ENCODE data around the gene NOXA1.
"Not testable (repeated sequence)": the region's sequence is repeated elsewhere in the genome, so short reads cannot be mapped to it uniquely, and the experiment has no call there.

The NOXA1 gene

DNA sequence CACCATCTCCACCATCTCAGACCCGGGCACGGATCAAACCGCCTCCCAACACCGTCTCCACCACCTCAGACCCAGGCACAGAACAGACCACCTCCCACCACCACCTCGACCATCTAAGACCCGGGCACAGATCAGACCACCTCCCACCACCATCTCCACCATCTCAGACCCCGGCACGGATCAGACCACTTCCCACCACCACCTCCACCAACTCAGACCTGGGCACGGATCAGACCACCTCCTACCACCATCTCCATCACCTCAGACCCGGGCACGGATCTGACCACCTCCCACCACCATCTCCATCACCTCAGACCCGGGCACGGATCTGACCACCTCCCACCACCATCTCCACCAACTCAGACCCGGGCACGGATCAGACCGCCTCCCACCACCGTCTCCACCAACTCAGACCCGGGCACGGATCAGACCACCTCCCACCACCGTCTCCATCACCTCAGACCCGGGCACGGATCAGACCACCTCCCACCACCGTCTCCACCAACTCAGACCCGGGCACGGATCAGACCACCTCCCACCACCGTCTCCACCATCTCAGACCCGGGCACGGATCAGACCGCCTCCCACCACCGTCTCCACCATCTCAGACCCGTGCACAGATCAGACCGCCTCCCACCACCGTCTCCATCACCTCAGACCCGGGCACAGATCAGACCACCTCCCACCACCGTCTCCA lies 43.3 kb downstream of the NOXA1 start:
- not testable (repeated sequence) for DNase-seq

DNA sequence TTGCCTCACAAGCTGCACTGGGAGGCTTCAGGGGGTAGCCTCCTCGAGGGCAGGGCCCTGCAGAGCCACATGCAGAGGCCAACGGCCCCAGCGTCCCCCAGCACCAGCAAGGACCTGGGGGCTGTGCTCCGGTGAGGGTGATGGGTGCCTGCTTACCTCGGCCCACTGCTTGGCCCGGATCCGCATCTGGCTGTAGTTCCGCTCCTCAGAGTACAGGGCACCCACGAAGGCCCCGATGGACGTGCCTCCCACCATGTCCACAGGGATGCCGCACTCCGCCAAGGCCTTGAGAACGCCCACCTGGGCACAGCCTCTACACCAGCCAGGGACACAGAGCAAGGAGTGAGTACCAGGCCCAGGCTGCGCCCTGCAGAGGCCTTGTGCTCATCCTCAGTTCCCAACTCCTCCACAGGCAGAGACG lies 44.0 kb downstream of the NOXA1 start:
- DNase-seq = no peak

DNA sequence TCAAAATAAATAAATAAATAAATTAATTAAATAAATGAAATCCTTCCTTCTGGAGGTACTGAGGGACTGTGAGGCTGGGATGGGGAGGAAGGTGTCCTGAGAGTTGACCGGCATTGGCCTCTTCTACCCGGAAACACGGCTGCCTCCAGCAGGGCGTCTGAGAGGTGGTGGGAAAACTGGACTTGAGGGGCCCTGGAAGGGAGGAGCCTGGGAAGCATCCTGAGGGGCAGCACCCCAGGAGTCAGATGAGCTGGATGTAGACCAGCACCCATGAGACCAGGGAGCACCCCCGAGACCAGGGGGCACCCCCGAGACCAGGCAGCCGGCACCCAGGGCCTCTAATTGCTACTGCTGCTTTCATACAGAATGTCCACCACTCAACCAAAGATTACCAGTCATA lies 44.7 kb downstream of the NOXA1 start:
- DNase-seq = no peak

DNA sequence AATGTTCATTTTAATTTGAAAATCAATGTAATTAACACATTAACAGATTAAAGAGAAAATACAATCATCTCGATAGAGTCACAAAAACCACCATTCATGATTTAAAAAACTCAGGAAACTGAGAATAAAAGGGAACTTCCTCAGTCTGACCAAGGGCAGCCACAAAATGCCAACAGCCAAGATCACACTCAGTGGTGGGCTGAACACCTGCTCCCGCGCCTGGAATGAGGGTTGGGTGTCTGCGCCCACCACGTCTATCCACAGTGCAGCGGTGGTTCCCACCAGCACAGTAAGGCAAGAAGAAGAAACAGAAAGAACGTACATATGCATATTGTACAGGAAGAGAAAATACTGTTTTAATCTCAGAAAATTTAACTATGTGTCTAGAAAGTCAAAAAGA lies 47.6 kb downstream of the NOXA1 start:
- DNase-seq = no peak

DNA sequence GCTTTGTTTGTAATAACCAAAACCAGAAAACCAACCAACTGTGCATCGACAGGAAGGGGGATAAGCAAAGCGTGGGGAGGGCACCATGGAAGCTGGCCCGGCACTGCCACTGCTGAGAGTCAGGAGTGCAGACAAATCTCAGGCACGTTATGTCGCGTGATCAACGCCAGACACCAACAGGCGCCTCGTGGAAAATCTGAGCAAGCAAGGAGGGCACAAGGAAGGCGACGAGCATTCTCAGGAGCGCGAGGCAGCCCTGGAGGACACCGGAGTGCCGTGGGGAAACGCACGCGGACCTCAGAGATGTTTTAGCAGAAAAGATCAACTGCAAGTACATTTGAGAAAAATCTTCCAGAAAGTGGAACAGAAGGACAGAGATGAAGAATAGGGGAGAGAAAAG lies 51.1 kb downstream of the NOXA1 start:
- DNase-seq = no peak

DNA sequence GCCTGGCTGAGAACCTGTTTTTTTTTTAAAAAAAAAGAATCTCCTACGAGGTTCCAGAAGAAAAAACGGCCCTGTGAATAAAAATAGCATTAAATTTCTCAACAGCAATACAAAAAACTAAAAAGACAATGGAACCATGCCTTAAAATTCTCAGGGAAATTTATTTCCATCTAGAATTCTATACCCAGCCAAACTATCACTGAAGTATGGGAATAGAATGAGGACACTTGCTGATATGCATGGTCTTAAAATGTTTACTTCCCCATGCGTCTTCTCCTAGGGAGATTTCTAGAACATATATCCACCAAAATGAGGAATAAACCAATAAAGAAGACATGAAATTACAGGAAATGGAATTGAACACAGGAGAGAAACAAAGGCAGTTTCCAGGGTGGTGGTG lies 52.5 kb downstream of the NOXA1 start:
- DNase-seq = no peak

DNA sequence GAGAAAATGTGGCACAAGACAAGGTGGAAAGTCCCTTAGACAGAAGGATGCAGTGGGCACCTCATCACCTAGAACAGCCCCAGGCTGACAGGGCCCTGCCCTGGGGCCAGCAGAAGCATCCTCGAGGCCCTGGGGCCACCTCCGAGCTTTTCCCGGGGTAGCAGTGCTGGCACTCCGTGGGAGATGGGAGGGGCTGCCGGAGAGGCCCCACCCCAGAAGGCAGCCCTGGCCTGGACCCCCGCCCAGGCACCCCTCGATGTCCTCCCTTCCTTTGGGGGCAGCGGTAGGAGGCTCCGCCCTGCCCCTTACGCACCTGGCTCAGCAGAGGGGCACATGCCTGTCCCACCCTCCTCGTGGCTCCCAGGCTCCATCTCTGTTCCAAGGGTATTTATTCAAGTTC lies 53.7 kb downstream of the NOXA1 start:
- DNase-seq = no peak

DNA sequence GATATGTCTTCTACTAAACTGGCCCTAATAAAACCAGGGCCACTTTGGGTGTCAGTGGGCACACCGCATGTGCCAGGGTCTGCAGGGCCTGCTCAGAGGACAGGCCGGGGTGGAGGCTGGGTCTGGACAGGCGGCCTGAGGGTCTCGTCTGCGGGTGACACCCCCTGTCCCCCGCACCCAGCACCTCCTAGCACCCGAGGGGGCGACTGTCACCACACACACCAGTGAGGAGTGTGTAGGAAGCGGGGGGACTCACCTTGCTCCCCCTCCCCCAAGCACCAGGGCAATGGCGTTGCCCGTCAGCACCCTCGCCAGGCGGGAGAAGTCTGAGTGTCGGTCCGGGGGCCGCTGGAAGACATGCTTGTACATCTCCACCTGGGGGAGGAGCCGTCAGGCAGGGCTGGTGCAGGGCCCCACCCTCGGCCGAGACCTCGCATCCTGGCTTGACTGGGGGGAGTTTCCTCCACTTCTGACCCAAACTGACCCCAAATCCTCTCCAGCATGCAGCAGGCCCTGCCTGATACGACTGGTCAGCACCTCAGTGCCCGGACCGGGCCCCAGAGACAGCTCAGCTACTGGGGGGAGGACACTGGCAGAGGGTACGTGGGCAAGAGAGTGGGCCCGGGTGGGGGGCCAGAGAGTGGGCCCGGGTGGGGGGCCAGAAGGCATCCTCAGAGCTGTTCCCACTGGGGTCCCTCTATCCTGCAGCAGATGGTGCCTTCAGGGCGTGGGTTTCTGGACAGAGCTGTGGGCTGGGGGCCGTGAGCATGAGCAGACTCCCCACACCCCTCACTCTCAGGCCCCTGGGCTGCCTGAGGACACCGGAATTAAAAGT lies 54.8 kb downstream of the NOXA1 start:
- no peak for DNase-seq

DNA sequence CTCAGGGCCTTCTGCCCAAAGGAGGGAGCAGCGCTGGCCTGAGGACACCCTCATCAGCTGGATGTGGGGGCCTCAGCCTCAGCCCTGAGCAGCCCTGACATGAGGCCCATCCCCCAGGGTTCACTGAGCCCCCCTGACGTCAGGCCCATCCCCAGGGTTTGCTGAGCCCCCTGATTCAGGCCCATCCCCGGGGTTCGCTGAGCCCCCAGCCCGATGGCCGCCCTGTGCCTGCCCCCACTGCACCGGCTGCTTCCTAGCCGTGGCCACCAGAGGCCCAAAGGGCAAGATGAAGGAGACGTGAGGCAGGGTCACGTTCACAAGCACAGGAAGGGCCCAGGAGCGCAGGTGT lies 55.4 kb downstream of the NOXA1 start:
- no peak for DNase-seq

DNA sequence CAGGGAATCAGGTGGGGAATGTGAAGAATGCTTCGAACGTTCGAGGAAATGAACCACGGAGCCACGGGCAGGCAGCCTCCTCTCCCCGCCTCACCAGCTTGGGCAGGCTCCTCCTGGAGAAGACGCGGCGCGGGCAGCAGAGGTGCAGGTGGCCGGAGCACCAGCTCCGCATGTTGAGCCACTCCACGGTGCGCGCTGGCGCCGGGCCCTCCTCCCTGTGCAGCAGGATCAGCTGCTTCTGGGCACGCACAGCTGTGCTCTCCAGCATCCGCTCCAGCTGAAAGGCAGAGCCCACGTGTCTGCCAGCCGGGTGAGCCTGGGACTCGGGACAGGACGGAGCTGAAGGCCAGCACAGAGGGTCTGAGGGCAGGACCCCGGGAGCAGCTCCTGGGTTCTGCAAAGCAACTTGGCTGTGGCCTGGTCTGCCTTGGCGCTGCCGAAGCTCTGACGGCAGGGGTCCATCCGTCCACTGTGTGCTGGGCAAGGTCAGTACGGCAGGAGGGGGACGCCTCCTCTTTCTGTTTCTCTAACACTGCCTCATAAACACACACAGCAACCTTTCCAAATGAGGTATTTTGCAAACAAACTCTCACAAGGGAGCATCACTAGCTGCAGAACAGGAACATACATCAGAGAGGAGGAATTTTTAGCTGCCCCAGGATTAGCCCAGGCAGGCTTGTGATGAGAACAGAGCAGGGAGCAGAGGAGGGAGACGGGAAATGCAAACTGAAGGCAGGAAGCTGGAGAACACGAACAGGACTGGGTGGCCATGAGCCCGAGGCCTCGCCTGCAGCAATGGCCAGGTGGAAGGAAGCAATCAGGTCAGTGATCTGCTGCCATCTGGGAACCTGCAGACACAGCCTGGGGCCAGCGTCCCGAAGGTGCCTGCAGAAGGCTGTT lies 56.0 kb downstream of the NOXA1 start:
- no peak for DNase-seq

DNA sequence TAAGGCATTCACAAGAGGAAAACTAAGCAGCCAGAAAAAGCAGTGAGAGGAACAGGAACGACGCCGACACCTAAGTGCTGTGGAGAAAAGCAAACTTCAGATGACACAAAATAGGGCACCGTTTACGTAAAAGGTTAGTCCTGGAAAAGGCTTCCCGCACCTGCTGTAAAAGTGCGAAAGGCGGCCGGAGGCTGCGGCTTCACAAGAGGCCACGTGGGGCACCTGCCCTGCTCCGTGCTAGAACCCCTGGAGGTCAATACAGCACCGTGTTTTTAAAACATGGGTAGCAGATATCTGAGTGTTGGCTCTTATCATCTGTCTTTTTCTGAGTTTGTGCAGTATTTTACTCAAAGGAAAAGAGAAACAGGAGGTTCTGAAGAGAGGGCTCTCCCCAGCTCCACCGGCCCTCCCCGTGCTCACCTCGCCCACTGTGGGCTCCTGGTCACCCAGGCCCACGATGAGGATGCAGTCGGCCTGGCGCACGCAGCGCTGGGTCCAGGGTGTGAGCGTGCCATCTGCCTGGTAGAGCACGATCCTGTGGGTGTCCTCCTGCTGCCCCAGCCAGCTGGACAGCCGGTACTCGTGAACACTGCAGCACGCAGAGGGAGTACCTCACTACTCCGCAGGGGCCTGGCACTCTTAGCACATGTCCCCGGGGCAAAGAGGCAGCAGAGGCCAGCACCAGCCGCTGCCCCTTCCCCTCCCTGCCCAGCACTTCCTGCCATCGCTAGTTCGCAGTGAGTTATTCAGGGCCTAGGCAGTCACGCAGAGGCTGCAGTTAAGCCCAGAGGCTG lies 56.9 kb downstream of the NOXA1 start:
- DNase-seq = no peak

DNA sequence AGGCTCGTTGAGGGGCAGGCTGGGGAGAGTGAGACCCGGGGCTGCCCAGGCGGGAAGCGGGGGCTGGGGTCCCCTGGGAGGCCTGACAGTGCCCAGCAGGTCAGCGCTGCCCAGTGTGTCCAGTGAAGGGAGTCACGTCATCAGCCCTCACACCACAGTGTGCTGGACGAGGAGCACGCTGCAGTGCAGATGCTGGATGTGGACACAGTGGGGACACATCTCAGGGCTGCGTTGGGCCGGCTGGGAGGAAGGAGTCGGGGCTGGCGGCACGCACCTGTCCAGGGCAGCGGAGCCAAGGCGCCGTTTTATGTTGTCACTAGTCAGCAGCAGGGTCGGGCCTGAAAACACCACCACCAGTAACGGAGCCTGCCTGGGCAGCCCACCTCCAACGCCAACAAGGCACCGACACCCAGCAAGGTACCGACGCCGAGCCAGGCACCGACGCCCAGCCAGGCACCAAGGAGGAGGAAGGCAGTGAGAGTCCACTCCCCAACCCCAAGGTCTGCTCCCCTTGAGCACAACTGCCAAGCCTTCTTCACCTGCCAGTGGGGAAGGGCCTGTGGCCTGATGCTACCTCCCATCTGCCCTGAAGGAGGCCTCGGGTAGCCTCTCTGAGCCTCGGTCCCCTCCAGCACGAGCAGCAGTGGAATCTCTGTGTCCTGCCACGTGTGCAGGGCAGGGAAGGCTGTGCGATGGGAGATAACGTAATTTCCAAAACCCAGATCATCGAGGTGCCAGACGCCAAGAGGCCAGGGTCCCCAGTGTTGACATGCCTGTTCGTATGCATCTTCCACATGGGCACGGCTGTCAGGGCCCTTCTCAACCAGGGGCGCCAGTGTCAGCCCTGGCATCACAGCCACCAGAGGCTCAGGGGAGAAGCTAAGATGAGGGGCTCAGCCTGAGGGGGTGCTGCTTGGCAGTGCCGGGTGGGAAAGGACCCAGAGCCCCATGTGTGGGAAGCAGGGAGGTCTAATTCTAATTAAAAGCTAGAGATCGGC lies 57.8 kb downstream of the NOXA1 start:
- no peak for DNase-seq

DNA sequence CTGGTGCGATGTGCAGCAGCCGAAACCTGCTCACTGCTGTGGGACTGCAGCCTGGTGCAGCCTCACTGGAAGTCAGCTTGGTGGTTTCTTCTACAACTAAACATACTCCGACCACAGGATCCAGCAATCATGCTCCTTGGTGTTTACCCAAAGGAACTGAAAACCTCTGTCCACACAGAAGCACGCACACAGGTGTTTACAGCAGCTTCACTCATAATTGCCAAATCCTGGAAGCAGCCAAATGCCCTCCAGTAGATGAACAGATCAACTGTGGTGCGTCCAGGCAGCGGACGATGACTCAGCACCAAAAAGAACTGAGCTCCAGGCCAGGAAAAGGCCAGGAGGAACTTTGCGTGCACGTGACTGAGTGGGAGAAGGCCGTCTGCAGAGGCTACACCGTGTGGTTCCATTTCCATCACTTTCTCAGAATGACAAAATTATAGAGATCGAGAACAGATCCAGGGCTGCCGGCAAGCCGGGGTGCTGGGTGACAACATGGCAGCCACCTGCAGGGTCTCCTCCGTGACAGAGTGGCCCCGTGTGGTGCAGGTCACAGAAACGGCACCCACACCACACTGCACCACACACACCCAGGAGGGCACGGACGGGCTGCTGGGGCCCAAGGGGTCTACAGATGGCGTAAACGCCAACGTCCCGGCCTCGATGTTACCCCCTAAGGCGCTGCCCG lies 59.0 kb downstream of the NOXA1 start:
- DNase-seq = no peak

Measured in activated CD4-positive, alpha-beta T cell treated with anti-CD3 and anti-CD28 coated beads for 4 hours (primary cell).